GM18507 (cell line): ENCODE measurements around the gene SDK1.

Experiments
- DNase-seq: peaks from one replicate; pipeline ENCODE4 v3.0.0; 2011; ENCODE audit warnings: low read depth; ENCODE audit not compliant: insufficient read length; ENCODE audit errors: extremely low spot score
- FAIRE-seq: peaks from 2 replicates; lab custom pipeline; 2011; peaks lifted over from hg19 to GRCh38; lab: Jason Lieb, UNC

SDK1 gene

DNA sequence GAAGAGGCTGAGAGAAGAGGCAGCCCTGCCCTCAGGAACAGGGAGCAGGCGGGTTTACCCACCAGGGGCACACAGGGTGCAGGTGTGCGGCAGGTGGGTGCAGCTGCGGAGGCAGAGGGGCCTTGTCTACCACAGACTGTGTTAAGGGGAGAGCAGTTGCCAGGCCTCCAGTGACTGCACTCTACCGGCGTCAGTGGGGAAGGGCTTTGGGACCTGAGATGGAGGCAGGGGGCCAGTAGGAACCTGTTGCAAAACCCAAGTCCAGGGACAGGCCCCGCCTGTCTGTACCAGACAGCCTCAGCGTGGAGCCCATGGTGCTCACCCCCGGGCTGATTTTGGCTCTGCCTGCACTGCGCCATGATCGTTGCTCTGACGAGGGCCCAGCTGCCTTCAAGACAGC, 873.4 kb downstream of the SDK1 start:
- no peak for FAIRE-seq
- no peak for DNase-seq

DNA sequence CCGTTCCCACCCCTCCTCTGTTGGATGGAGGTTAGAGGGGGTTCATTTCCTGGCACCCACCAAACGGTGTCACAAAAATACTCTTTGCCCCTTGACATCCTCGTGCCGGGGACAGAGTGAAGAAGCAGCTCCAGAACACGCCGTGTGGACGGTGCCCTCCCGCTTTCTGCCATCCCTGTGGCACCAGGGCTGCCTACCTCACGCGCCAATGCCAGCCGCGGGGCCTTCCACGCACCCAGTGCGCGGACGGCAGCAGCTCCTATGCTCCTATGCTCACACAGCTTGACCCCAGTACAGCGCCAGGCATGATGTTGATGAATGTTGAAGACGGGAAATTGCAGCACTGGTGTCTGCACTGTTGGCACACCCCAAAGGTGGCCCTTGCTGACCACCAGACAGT, 873.8 kb downstream of the SDK1 start:
- FAIRE-seq: no peak

DNA sequence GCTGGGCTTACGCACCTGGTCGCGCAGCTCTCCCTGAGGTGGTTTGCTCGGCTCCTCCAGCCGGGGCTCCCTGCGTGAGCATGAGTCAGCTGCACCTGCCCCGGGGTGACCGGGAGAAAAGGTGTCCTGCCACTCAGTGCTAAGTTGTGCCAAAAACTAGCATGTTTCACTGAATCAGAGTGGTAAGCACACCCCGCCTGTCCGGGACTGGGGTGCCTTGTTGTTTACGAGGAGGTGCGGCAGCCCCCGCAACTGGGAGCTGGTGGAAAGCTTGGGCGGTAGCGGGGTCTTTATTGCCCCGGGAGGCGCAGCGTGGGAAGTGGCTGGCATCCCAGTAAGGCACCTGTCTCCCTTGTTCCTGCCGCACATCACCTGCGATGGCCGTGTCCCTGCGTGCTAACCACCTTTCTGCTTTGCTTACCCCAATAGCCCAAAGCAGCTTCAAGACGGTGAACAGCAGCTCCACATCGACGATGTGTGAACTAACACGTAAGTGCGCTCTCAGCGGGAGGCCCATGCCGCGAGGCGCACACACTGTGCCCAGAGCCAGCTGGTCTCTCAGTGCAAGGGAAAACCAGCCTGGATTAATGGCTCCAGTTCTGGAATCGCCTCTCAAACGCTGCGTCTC, 874.4 kb downstream of the SDK1 start:
- DNase-seq (no peak), FAIRE-seq (no peak)

More for the DNA sequence above, 873.8 kb downstream of the SDK1 start:
- no peak for DNase-seq

DNA sequence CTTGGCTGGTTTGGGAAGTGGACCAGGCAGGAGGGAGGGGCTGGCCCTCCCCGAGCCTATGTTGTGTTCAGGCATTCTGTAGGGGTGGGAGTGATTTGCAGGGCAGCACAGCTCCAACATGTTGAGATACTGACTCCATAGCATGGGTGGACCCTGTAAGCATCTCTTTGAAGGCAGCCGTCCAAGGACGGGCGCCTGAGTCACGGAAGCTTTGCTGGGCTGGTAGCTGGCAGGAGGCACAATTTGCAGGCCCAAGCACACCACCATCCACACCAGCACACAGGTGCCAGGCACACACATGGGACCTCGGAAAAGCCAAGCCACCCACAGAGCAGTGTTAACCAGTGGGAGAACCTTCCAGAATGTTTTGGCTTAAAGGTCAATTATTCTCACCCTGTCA, 875.9 kb downstream of the SDK1 start:
- FAIRE-seq (no peak), DNase-seq (no peak)

DNA sequence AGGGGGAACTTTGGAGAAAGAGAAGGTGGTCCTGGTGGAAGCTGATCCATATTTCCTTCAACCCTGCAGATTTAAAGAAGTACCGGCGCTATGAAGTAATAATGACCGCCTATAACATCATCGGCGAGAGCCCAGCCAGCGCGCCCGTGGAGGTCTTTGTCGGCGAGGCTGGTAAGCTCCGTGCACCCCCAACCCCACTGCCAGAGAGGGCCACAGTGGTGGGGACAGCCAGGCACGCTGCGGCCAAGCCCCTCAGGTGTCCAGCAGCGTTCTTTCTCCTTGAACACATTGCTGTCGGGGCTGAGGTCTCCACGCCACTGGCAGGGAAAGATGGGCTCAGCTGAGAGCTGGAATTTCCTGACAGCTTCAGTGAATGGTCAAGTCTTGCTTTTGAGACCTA, 877.4 kb downstream of the SDK1 start:
- no peak for DNase-seq
- no peak for FAIRE-seq

DNA sequence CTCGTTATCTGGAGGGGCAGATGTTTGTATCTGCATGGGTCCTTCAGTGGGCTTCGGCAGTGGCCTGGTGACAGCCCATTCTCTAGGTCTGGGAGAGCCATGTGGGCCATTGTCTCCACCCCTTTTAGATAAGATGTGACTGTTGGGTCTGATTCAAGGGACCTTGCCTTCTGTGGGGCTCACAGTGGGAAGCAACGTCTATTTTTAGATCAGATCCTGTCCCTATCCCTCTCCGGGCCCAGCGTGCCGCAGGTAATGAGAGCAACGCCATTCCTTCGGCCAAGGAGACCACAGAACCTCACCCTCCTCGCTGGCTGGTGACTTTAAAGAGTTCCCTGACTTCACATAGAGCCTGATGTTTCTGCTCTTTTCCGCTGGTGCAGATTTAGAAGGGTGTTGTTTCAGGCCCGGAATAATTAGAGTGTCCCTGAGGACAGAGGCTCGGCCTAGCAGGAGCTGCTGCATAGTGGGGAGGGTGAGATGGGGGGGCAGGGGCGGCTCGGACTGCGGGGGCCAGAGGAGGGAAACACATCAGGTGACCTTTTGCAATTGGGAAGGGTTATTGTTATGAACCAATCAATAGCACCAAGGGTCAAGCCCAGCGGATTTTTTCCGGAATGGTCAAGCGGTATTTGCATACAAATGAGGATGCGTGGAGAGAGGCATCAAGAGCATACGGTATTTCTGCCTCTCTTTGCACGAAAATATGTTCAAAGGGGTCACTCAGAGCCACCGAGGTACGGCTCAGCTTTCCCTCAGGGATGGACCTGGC, 878.0 kb downstream of the SDK1 start:
- no peak for FAIRE-seq
- DNase-seq: no peak

DNA sequence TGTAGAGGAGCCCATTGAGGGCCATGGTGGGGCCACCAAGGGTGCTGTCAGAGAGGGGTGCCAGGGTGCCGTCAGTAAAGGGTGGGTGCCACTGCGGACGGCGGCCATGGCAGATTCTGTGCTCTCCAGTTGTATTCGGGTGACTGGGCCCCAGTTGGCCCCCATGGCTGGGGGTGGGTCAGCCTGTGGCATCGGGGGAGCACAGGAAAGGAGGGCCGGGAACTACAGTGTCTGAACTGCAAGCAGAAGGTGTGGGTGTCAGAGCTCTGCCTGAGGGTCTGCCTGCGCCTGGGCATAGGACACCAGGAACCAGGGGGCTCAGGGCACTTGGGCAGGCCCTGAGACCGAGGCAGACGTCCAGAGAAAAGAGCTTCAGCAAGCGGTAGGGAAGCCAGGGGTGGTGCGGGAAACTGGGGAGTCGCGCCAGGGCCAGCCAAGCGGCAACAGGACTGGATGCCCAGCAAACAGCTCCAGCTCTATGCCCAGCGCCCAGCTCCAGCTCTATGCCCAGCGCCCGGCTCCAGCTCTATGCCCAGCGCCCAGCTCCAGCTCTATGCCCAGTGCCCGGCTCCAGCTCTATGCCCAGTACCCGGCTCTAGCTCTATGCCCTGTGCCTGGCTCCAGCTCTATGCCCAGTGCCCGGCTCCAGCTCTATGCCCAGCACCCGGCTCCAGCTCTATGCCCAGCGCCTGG, 878.8 kb downstream of the SDK1 start:
- DNase-seq: no peak
- no peak for FAIRE-seq

DNA sequence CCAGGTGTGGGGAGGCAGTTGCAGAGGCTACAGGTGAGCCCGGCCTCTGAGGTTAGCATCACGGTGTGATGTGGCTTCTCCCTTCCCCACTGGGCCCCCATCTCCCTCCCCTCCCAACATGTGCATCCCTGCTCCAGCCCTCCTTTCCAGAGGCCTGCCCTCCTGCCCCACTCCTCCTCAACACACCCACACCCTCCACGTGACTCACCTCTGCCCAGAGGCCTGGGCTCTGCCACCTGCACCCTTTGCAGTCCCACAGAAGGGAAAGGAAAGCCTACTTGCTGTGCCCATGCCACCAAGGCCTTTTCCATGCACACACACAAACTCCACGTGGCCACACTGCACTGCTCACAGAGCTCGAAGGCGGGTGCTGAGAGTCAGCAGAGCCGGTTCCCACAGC, 880.4 kb downstream of the SDK1 start:
- FAIRE-seq (no peak), DNase-seq (no peak)

DNA sequence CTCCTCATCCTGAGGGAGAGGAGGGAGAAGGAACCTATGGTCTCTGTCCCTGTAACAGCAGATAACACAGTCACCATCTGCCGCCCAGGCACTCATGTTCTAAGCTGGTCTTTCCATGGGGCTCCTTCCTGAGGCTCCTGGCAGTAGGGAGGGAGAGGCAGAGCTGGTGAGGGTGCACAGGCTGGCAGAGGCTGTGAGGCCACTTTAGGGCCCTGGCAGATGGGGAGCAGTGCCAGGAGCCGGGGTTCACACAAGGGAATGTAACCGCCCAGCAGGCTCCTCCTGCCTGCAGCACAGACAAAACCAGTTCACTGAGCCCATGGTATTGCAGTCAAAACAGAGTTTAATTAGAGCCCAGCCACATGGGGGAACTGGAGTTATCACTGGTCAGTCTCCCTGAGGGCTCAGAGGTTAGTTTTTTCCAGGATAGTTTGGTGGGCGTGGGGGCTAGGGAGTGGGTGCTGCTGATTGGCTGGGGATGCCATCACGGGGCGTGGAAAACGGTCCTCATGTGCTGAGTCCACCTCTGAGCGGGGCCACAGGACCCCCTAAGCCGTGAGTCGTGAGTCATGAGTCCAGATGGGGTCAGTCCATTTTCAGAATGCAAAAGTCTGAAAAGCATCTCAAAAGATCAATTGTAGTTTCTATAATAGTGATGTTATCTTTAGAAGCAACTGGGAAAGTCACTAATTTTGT, 881.7 kb downstream of the SDK1 start:
- no peak for FAIRE-seq
- no peak for DNase-seq

DNA sequence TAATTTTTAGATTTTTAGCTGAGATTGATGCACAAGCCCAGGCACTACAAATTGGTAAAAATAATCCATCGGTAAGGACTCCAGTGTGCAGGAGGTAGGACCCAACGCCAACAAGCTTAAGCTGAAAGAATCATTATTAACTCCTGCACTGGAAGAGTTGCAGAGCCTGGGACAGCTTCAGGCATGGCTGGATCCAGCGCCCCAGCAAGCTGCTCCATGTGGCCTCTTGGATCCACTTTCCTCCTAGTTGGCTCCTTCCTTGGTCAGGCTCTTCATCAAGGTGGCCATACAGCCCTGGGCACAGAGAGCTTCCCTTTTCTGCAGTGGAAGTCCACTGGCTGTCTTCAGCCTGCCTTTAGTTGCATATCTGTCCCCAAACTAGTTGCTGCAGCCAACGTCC, 883.6 kb downstream of the SDK1 start:
- FAIRE-seq (no peak), DNase-seq (no peak)

DNA sequence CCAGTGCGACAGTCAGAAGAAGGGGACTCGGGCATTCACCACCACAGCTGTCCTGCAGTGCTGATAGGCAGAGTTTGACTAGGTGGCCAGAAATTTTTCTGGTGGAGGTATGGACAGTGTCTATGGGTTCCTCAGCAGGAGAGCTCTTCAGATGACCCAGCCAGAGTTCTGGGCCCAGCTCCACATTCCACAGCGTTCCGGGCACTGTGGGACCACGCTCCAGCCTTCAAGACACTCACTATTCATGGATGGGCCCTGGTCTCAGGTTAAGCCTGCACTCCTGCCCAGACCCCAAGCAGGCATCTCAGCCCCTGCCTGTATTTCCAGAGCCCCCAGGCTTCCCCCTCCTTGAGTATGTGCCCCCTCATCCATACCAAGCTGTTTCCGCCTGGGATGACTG, 884.1 kb downstream of the SDK1 start:
- DNase-seq (no peak), FAIRE-seq (no peak)

DNA sequence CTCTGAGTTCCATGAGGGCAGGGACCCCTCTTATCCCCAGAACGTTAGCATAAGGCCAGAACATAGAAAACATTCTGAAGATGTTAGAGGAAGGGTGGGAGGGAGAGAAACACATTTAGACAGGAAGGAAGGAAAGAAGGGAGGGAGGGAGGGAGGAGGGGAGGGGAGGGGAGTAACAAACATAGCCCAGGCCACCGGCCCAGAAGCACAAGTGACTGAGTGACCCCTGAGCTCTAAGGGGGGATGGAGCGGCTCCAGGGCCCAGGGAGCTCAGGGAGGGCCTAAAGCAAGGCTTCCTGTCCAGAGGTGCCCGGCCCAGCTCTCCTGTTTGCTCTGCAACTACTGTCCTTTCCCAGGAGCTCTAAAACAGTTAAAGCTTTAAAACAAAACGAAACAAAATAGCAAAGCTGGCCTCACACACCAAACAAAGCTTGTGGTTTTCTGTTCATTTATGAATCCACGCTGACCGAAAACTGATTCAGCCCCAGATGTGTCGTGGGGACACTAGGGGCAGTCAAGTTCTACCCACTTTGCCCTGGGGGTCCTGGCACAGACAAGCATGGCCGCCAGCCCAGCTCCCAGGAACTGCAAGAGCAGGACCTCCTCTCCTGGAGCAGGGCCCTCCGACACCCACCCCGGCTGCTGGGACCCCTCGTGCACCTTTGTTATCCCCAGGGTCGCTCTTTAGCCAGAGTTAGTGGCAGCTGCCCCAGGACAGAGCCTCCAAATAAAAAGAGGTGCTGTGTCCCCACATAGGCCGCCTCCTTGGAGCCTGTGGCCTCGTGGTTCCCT, 884.9 kb downstream of the SDK1 start:
- DNase-seq (no peak), FAIRE-seq (no peak)

DNA sequence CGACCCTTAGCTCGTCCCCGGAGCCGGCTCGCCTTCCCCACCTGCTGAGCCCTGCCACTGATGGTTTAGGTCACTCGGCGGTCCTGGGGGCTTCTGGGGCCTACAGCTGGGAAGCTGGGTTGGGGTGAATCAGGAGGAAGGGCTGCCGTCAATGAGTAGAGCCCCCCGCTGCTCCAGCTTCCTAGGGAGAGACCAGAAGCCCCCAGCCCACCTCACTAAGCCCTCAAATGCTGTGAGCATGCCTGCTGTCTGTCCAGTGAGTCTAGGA, 885.4 kb downstream of the SDK1 start:
- no peak for FAIRE-seq

DNA sequence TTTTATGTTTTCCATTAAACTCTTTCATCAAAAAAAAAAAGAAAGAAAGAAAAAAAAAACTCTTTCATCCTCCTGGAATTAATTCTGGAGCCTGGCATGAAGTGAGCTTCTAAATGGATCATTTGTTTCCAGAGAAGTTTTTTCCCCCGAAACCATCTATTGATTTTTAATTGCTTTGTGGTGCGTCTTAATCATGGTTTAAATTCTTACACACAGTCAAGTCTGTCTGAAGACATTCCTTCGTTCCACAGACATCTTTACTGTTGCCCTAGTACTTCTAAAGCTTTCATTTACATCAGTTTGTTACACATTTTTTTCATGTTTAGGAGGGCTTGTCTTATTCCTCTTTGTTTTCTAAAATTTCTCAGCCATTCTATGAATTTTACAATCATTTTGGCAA, 887.6 kb downstream of the SDK1 start:
- DNase-seq (no peak), FAIRE-seq (no peak)

More for the DNA sequence above, 885.4 kb downstream of the SDK1 start:
- DNase-seq: no peak

DNA sequence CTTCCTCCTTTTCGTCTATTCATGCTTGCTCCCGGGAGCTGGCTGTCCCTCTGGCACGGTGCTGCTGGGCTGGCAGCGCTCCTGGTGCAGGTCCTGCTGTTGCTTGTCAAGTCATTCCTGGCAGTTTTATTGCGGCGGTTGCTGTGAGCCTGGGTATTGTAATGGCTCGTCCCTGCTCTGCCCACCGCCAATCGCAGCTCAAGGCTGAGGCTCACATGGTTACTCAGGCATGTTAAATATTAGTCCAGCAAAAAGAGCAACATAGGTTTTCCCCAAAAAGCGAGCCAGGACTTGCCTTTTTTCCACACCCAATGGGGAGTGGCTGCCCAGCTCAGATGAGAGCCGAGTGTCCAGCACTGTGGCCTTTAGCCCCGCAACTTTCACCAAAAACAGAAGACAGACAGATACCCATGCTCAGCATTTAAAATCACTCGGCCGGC, 888.1 kb downstream of the SDK1 start:
- DNase-seq (no peak), FAIRE-seq (no peak)

DNA sequence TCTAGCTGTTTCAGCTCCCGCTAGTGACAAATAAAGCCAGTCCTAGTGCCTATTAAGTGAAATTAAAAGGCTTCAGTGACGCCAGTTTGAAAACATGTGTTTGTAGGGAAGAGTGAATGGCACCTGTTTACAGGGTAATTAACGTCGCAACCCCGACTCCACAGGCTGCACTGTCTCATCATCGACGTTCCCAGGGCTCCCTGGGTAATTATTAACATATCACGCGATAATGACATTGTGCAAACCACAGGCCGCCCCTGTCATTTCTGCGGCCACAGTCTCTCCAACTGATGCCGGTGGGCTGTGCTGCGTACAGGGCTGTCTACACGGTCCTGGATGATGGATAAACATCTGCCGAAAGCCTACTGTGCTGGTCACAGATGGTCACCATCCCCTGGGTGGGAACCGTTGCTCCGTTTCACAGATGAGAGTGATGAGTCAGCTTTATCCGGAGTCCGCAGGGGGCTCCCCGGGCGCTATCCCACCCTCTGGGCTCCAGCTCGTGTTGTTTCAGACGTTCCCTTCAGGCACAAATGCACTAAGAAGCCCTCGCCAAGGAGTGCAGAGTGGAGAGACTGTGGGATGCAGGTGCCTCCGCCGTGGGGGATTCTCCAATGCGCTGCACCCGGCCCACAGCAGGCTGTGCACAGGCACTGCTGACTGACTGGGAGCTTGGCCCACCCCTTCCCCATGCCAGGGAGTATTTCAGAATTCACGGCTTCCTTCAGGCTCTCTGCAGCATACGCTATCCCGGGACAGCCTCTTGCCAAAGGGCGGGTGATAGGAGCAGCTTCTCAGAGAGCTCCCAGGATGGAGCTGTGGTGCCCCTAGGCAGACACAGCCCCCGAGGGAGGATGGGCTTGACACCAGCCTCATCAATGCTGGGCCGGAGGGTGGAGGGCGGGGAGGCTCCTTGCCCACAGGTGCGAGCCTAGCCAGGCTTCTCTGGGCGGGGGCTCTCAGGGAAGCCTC, 889.2 kb downstream of the SDK1 start:
- DNase-seq (no peak), FAIRE-seq (no peak)

DNA sequence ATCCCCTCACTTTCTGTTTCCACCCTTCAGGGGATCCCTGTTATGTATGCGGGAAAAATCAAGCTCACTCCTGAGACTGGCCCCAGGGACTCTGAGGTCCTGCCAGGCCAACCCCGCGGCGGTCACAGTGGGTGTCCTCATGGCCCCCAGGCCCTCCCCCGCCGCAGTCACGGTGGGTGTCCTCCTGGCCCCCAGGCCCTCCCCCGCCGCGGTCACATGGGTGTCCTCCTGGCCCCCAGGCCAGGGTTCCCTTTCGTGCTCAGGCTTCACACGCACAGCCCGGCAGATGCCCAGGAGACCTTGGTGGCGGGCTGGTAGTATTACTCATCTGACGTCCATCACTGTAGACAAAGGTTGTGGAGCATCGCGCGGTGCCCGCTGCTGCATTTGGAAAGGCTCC, 890.0 kb downstream of the SDK1 start:
- FAIRE-seq (no peak), DNase-seq (no peak)

DNA sequence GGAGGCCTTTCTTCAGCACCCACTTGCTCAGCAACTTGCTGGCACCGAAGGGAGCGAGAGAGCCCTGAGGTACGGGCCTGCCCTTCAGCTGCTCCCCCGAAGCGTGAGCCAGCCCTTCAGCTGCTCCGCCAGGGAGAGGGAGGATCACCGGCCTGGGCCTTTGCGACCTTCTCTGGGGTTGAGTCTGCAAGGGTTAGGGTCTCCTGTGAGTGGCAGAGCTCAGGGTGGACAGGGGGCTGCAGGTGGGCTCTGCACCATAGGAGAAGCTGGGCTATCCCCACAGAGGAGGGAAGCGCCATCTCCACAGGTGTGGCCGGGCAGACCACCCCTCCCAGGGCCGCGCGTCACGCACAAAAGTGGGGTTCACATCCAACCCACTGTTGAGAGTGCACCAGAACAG, 890.5 kb downstream of the SDK1 start:
- FAIRE-seq: no peak

DNA sequence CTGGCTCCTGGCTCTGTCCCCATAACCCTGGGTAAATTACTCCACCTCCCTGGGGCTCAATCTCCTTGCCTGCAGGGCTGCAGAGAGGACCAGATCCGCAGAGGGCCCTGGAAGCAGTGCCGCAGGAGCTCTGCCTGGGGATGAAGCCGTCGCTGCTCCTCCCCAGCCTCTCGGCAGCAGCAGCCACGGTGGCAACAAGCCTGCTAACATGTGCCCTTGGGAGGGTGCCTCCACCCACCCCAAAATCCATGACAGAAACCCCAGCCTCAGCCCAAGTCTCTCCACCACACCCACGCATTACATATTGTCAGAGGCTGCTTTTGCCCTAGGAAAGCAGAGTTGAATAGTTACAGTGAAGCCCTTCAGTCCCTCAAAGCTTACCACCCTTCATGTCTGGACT, 894.6 kb downstream of the SDK1 start:
- DNase-seq (no peak), FAIRE-seq (no peak)

More for the DNA sequence above, 890.5 kb downstream of the SDK1 start:
- DNase-seq: no peak
